HCT116 (cell line): Measurements from ENCODE around the gene NOS1. TPM values are rescaled to one million over a fixed set of nuclear protein-coding genes. Genes with fewer than 3 reads are reported as not detected.

Experiments used
- ATAC-seq: fragments of 200-7000 bp; cut with Tn5 transposase; 2 replicates; pipeline ENCODE4 v1.9.1; 2020; ENCODE audit warnings: mild to moderate bottlenecking, moderate library complexity
- BruUV-seq: library from RNA; stranded (reverse); fragments of 400-500 nt; replicated peaks from 2 replicates; lab custom pipeline; 2021; lab: Mats Ljungman, UMichigan
- CTCF ChIA-PET: fragments of 300-600 bp; sonication (Branson Sonifier 250); formaldehyde crosslinking; loops from one replicate; lab custom pipeline; 2021; ENCODE audit warnings: antibody characterized with exemption; lab: Charles Lee
- POLR2A ChIA-PET: fragments of 300-600, 350-600 bp; sonication (Branson Sonifier 250); formaldehyde crosslinking; loops from one replicate; lab custom pipeline; 2021; ENCODE audit warnings: antibody characterized with exemption; lab: Charles Lee
- RAD21 ChIA-PET, 2 experiments: fragments of 300-600 bp; sonication (Branson Sonifier 250); formaldehyde crosslinking; loops; one replicate each; lab custom pipeline; 2023; ENCODE audit warnings: low total read pairs in 2 of 2; ENCODE audit not compliant: uncharacterized antibody in 2 of 2, unreplicated experiment in 2 of 2, low non-redundant PET in 1 of 2; lab: Charles Lee
- DNase-seq: peaks from one replicate; pipeline ENCODE4 v3.0.0-alpha.2; 2010; ENCODE audit warnings: low read depth, low spot score
- H2AFZ ChIP-seq: fragments of 200-600 bp; shearing (Covaris generic), sonication (generic); 2 replicates; pipeline ENCODE4 v1.6.1; 2017; ENCODE audit warnings: low read depth, mixed run types, mixed read lengths, antibody characterized with exemption, low read length; ENCODE audit not compliant: poor library complexity, severe bottlenecking
- H3K27ac ChIP-seq: 2 replicates; pipeline ENCODE4 v1.5.1; 2012; ENCODE audit warnings: low read depth, low read length
- H3K27me3 ChIP-seq: fragments of 200-600 bp; sonication (generic); 2 replicates; pipeline ENCODE4 v1.6.1; 2016; ENCODE audit warnings: mixed run types, low read length, mixed read lengths; ENCODE audit not compliant: insufficient read depth
- H3K36me3 ChIP-seq, 2 experiments: fragments of 200-500 bp in 1 of 2; fragments of 200-600 bp in 1 of 2; sonication (Bioruptor generic) in 1 of 2; sonication (generic) in 1 of 2; 2 replicates each; pipeline versions ENCODE4 v1.5.1 to v1.6.1; 2014 to 2016; ENCODE audit warnings: low read length in 2 of 2, inconsistent platforms in 1 of 2, mixed read lengths in 1 of 2, mixed run types in 1 of 2; ENCODE audit not compliant: insufficient read depth in 2 of 2, control insufficient read depth in 1 of 2
- H3K4me1 ChIP-seq, 2 experiments: fragments of 200-600 bp in 1 of 2; sonication (generic) in 1 of 2; 2 replicates each; pipeline versions ENCODE4 v1.5.1 to v1.6.1; 2012 to 2017; ENCODE audit warnings: low read length in 2 of 2, inconsistent platforms in 1 of 2, mild to moderate bottlenecking in 1 of 2, mixed read lengths in 1 of 2, mixed run types in 1 of 2, moderate library complexity in 1 of 2; ENCODE audit not compliant: insufficient read depth in 2 of 2, control insufficient read depth in 1 of 2
- H3K4me2 ChIP-seq: fragments of 200-600 bp; sonication (generic); 2 replicates; pipeline ENCODE4 v1.6.1; 2017; ENCODE audit warnings: mixed run types, low read length, mixed read lengths
- H3K4me3 ChIP-seq, 2 experiments: fragments of 200-600 bp in 1 of 2; sonication (generic) in 1 of 2; replicated peaks in 1 of 2; 2 replicates each; pipeline ENCODE4 v1.5.1; 2011 to 2016; ENCODE audit warnings: low read length in 2 of 2, control low read depth in 1 of 2, low read depth in 1 of 2, mild to moderate bottlenecking in 1 of 2, mixed read lengths in 1 of 2, mixed run types in 1 of 2
- H3K79me2 ChIP-seq: fragments of 200-600 bp; sonication (generic); 2 replicates; pipeline ENCODE4 v1.6.1; 2017; ENCODE audit warnings: mild to moderate bottlenecking, mixed run types, low read length, moderate library complexity, mixed read lengths; ENCODE audit not compliant: insufficient read depth
- H3K9ac ChIP-seq: fragments of 200-600 bp; sonication (generic); 2 replicates; pipeline ENCODE4 v1.6.1; 2016; ENCODE audit warnings: low read length, mixed read lengths
- H3K9me2 ChIP-seq: fragments of 200-600 bp; sonication (generic), shearing (Covaris generic); 2 replicates; pipeline ENCODE4 v1.6.1; 2017; ENCODE audit warnings: mixed run types, mild to moderate bottlenecking, moderate library complexity; ENCODE audit not compliant: insufficient read depth
- H3K9me3 ChIP-seq, 2 experiments: fragments of 200-500 bp in 1 of 2; fragments of 200-600 bp in 1 of 2; sonication (Bioruptor generic) in 1 of 2; sonication (generic) in 1 of 2; 2 replicates each; pipeline ENCODE4 v1.6.1; 2014 to 2017; ENCODE audit warnings: low read length in 2 of 2, mixed read lengths in 2 of 2, inconsistent platforms in 1 of 2, low read depth in 1 of 2, mild to moderate bottlenecking in 1 of 2, mixed run types in 1 of 2, moderate library complexity in 1 of 2; ENCODE audit not compliant: control insufficient read depth in 1 of 2, insufficient read depth in 1 of 2
- H4K20me1 ChIP-seq: fragments of 200-600 bp; sonication (generic), shearing (Covaris generic); 2 replicates; pipeline ENCODE4 v1.6.1; 2017; ENCODE audit warnings: mixed run types, mild to moderate bottlenecking, moderate library complexity; ENCODE audit not compliant: insufficient read depth
- ATF3 ChIP-seq: IDR thresholded peaks from 2 replicates; pipeline ENCODE4 v1.6.1; 2012
- CEBPB ChIP-seq: IDR thresholded peaks from 2 replicates; pipeline ENCODE4 v1.6.1; 2012; ENCODE audit warnings: low read depth
- ELF1 ChIP-seq: IDR thresholded peaks from 2 replicates; pipeline ENCODE4 v1.6.1; 2012; ENCODE audit warnings: low read depth, borderline replicate concordance
- EZH2 ChIP-seq: fragments of 200-600 bp; sonication (generic); IDR thresholded peaks from 2 replicates; pipeline ENCODE4 v1.6.1; 2017; ENCODE audit warnings: antibody characterized with exemption, mixed run types
- FOSL1 ChIP-seq: IDR thresholded peaks from 2 replicates; pipeline ENCODE4 v1.6.1; 2012; ENCODE audit warnings: low read depth
- JUND ChIP-seq: IDR thresholded peaks from 2 replicates; pipeline ENCODE4 v1.6.1; 2012
- POLR2A ChIP-seq: IDR thresholded peaks from 2 replicates; pipeline ENCODE4 v1.7.0; 2011; ENCODE audit warnings: borderline replicate concordance; ENCODE audit not compliant: insufficient read depth, insufficient read length; ENCODE audit errors: extremely low read depth
- RAD21 ChIP-seq: IDR thresholded peaks from 2 replicates; pipeline ENCODE4 v1.6.1; 2012; ENCODE audit warnings: low read depth, mild to moderate bottlenecking
- ZFX ChIP-seq: fragments of 450-650 bp; IDR thresholded peaks from 2 replicates; pipeline ENCODE4 v1.6.1; 2017
- intact Hi-C: fragments of 100-400 bp; cut with micrococcal nuclease; formaldehyde crosslinking; loops from 2 replicates; pipeline ENCODE4 v1.10.0; 2022
- total RNA-seq: library from RNA; stranded (reverse); gene quantifications from one replicate; pipeline ENCODE4 v1.2.1, GENCODE V29; 2021; ENCODE audit not compliant: unreplicated experiment
- TF ChIP-seq, protein P1 (sequence below): IDR thresholded peaks from 2 replicates; pipeline ENCODE4 v1.6.1; 2012; ENCODE audit warnings: low read depth
- TF ChIP-seq, protein P2 (sequence below), 3 experiments: fragments of 200-600 bp in 1 of 3; sonication (generic) in 1 of 3; IDR thresholded peaks in 2 of 3; conservative IDR thresholded peaks in 1 of 3; 2 replicates each; pipeline ENCODE4 v1.5.1; 2012 to 2017; ENCODE audit warnings: low read depth in 2 of 3, low read length in 2 of 3, antibody characterized with exemption in 1 of 3, borderline replicate concordance in 1 of 3, control low read depth in 1 of 3, mild to moderate bottlenecking in 1 of 3, mixed read lengths in 1 of 3, mixed run types in 1 of 3, moderate library complexity in 1 of 3; ENCODE audit not compliant: insufficient read depth in 1 of 3

Gene NOS1
- total RNA-seq, 1 experiment from 2014 or later = 0.22 TPM

DNA sequence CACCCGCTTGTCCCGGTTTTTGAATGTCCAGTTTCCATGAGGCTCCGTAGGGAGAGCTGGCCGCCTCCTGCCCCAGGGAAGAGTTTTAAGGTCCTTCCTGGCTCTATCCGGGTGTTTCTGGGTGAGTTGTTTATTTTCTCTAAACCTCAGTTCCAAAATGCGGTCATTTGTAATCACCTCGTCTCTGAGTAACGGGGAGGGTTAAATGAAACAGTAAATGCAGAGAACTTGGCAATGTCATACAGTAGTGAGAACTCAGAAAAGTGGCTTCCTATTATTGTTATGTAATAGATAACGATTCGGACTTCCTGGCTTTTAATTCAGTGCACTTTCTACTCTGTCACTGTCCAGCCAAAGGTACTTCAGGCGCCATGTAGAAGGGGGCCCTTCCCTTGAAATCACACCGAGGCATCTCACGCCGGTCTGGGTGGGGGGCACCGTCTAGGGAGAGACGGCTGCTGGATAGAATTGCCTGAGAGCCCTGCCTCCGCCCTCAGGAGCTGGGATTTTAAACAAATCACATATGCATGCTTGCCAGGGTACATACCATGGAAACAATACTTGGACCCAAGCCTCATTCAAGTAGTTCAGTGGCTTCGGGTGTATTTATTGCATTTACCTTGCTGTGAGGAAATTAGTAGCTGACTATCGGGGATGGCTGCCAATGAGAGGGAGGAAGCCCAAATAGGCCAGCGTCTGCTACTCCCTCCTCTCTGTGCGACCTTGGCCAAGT is 26.4 kb downstream of the NOS1 start:
- H3K27ac ChIP-seq = no peak overlapping the region
- no peak overlapping the region for H3K9ac ChIP-seq
- no peaks in the 10 kb centered on the region for H3K79me2 ChIP-seq
- RAD21 ChIA-PET = no interaction called here
- no peaks in the 10 kb centered on the region for H3K9me3 ChIP-seq
- intact Hi-C loops = no loop called here
- no TSS peak for BruUV-seq
- no peak overlapping the region for H3K4me3 ChIP-seq
- CTCF ChIA-PET = no interaction called here
- no peaks in the 10 kb centered on the region for H3K9me2 ChIP-seq
- POLR2A ChIA-PET = no interaction called here
- H3K36me3 ChIP-seq = no peaks in the 10 kb centered on the region
- no peaks in the 10 kb centered on the region for H4K20me1 ChIP-seq
- H3K27me3 ChIP-seq = peaks cover 42% of the 10 kb centered on the region
- ATAC-seq (no peak), DNase-seq (no peak)
- H3K4me2 ChIP-seq = no peak overlapping the region
- no peak overlapping the region for H2AFZ ChIP-seq
- no peak for TF ChIP-seq FOSL1
- no peak for TF ChIP-seq EZH2
- TF ChIP-seq ATF3 = no peak
- TF ChIP-seq RAD21 = no peak
- no peak for TF ChIP-seq ELF1
- no peak for TF ChIP-seq JUND
- no peak for TF ChIP-seq ZFX
- no peak for TF ChIP-seq POLR2A
- TF ChIP-seq CEBPB = no peak
- TF ChIP-seq, protein P1, sequence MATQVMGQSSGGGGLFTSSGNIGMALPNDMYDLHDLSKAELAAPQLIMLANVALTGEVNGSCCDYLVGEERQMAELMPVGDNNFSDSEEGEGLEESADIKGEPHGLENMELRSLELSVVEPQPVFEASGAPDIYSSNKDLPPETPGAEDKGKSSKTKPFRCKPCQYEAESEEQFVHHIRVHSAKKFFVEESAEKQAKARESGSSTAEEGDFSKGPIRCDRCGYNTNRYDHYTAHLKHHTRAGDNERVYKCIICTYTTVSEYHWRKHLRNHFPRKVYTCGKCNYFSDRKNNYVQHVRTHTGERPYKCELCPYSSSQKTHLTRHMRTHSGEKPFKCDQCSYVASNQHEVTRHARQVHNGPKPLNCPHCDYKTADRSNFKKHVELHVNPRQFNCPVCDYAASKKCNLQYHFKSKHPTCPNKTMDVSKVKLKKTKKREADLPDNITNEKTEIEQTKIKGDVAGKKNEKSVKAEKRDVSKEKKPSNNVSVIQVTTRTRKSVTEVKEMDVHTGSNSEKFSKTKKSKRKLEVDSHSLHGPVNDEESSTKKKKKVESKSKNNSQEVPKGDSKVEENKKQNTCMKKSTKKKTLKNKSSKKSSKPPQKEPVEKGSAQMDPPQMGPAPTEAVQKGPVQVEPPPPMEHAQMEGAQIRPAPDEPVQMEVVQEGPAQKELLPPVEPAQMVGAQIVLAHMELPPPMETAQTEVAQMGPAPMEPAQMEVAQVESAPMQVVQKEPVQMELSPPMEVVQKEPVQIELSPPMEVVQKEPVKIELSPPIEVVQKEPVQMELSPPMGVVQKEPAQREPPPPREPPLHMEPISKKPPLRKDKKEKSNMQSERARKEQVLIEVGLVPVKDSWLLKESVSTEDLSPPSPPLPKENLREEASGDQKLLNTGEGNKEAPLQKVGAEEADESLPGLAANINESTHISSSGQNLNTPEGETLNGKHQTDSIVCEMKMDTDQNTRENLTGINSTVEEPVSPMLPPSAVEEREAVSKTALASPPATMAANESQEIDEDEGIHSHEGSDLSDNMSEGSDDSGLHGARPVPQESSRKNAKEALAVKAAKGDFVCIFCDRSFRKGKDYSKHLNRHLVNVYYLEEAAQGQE = no peak
- TF ChIP-seq, protein P2, sequence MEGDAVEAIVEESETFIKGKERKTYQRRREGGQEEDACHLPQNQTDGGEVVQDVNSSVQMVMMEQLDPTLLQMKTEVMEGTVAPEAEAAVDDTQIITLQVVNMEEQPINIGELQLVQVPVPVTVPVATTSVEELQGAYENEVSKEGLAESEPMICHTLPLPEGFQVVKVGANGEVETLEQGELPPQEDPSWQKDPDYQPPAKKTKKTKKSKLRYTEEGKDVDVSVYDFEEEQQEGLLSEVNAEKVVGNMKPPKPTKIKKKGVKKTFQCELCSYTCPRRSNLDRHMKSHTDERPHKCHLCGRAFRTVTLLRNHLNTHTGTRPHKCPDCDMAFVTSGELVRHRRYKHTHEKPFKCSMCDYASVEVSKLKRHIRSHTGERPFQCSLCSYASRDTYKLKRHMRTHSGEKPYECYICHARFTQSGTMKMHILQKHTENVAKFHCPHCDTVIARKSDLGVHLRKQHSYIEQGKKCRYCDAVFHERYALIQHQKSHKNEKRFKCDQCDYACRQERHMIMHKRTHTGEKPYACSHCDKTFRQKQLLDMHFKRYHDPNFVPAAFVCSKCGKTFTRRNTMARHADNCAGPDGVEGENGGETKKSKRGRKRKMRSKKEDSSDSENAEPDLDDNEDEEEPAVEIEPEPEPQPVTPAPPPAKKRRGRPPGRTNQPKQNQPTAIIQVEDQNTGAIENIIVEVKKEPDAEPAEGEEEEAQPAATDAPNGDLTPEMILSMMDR (IDR thresholded peaks at IDR 0.05 in 2 of 3, conservative IDR thresholded peaks at IDR 0.05 in 1 of 3; ENCODE audit: borderline replicate concordance in 1 of 3, insufficient read depth in 1 of 3, low read depth in 2 of 3, low read length in 2 of 3) = no peak
- H3K4me1 ChIP-seq = no peaks in the 10 kb centered on the region
